IPS-NIHi11 (cell line): ENCODE measurements around the gene CENPE.

Experiments
- DNase-seq: peaks from one replicate; pipeline ENCODE4 v3.0.0; 2012; ENCODE audit warnings: mixed read lengths, low spot score

CENPE gene

GRCh38 chr4:103123114-103123513, 75.0 kb downstream of the CENPE start:
- no peak for DNase-seq

GRCh38 chr4:103118166-103118565, 80.0 kb downstream of the CENPE start:
- DNase-seq: no peak

DNA sequence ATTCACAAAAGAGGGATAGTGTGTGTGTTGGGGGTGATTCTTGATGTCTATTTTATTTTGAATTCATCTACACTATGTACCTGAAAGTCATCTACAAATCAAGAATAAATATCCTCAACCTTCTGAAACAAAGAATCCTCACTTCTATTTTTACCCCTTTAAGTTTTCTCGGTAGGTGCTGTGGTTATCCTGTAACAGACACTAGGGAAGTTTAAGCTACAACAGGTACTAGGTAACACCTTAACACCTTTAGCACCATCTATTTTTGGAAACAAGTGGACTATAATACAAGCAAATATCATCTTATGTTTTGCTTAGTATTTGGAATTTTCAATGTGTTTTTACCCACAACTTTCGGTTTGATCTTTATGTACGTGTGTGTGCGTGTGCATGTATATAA, 86.5 kb downstream of the CENPE start:
- no peak for DNase-seq

DNA sequence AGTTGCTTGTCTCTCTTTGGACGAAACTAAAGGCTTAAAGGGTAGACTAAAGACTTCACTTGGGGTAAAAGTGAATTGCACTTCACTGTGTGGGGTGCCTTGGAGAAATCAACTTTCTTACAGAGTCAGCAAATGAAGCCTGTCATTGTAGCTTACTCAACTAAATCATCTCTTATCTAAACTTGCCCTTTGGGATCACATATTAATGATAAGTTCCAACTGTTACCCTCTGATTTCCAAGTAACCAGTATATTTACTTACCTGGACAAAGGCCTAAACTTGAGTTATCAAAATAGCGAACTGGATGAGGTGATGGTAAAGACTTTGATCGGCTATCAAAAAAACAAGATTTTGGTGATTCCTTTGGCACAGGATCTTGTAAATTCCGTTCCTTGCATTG, 89.6 kb downstream of the CENPE start:
- DNase-seq: no peak

DNA sequence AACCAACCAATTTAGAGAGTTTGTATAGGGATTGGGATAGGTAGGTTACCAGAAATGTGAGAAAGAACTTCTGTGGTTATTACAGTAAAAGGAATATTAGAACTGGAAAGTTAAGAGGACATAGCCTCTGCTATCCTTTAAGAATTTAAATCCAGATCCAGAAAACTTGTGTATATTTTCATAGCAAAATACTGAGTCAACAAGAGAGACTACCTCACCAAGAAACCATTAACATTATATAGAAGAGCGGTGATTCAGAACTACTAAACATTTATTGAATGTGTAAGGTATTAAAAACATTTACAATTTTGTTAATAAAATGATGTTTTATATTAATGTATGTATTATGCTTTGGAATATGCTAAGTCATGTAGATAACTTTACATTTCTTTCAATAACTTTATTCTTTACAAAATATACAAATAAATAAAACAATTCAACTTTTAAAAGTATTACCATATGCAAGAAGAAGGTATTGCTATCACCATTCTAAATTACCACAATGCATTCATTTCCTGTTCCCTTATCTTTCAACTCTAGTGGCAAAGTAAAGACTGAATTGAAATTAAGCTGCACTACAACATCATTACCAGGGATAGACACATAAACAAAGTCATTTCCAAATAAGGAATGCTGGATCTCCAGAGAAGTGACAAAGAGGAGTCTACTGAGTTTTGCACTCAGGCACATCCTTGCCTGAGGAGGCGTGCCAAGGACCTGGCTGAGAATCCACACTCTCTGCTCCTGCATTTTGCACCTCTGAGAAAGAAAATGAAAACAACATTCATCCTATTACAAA, 92.4 kb downstream of the CENPE start:
- no peak for DNase-seq

GRCh38 chr4:103104886-103105285, 93.3 kb downstream of the CENPE start:
- DNase-seq: no peak

DNA sequence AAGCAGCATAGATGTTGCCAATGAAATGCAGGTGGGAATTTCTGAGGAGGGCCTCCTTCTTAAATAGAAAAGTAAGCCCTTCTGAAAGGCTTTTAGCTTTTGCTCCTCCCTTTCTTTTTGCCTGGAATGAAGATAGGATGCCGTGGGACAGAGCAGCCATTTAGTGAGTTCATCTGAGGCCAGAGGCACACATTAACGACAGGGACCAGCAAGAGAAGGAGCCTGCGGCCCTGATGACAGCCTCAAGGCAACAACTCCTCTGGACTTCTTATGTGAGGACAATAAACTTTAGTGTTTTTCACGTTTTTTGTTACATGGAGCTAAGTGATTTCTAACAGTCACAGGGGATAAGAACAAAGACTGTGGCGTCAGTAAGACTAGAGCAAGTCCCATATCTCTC, 97.5 kb downstream of the CENPE start:
- no peak for DNase-seq

DNA sequence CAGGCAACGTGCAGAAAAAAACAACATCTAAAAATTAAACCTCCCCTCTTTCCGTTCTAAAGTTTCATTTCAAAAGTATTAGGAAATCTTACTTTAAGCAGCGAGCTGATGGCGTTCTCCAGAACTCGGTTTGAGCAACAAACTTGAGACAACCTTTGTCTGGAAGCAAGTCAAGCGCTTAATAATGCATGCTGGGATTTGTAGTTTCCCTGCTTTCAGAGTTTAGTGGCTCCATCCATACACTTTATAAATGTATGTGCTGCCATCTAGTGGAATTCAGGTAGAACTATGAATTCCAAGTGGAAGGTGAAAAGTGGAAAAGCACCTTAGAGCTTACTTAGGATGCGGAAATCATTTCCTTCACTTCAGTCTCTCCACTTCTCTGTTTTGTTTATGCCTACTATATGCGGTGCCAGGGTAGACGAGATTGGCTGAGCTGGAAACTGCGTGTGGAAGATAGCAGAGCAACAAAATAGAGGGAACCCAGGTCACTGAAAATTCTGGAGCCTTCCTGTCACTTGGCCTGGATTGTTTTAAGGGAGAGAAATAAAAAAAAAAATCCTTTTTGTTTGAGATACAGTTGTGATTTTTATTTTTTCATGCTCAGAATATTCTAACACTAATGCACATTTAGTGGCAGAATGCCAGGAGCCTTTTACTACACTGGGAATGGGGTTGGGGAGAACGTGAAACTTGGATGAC, 98.3 kb downstream of the CENPE start, which contains the start of gene BDH2:
Gene BDH2 (minus strand): TSS at position 144 of the 702 bp plus-strand sequence. CDS start 3,580 bp downstream, outside the sequence.
- DNase-seq: peak; percentile 89

GRCh38 chr4:103098756-103099440, 99.2 kb downstream of the CENPE start:
- DNase-seq: no peak

GRCh38 chr4:103098341-103098740, 99.8 kb downstream of the CENPE start:
- no peak for DNase-seq

- DNase-seq: no peak
Measured at GRCh38 chr4:103097112-103097511, 101.0 kb downstream of the CENPE start.

DNA sequence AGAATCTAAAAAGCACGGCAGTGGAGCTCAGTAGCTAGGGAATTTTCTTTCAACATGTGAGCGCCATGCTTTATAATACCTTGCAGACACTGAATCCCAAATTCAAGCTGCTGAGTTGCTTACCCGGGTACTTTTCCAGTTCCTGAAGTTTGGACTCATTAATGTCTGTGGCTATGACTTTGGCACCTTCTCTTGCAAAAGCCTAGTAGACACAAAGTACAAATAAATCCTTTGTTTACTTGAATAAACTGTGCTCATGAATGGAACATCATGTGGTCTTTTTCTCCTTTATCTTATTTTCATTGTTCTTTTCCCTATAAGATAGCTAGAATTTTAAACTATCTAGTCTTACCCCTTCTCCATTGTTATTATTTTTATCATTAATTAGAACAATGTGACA, 103.1 kb downstream of the CENPE start:
- DNase-seq: no peak

DNA sequence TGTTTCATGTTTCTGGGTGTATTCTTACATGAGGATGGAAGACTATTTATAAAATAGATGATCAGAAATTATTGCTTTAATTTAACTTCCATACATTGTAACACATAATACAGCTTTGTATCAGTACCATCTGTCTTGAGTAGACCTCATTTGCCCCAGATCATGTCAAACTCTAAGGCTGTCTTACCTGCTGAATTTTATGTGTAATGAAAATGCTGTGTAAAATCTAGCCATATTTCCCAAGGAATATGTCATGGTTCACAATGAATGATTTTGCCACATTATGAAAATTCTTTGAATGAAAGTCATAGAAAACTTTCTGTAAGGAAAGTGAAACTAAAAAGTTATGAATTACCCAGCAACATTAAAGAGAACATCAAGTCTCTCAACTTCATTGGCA, 105.9 kb downstream of the CENPE start:
- no peak for DNase-seq

DNA sequence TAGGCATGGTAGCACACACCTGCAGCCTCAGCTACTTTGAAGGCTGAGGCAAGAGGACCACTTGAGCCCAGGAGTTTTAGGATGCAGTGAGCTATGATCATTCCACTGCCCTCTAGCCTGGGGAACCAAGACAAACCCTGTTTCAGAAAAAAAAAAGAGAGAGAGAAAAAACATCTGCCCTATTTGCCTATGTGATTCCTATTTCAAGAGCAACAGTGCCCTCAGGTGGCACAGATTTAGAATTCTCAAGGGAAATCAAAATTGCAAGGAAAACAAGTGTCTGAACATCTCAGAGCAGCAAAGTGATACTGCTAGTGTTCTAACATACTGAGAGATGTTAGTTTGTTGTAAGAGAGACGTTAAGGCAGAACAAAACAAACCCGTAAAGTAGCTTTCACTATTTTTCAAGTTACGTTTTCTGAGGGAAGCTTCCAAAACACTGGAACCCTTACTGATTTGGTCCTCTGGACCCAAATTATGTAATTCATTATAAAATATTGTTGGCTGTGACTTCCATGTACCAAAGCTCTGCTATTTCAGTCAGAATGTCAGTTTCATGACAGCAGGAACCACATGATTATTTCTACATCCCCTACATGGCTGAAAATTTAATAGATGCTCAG, 106.4 kb downstream of the CENPE start:
- DNase-seq: no peak

GRCh38 chr4:103089481-103089880, 108.7 kb downstream of the CENPE start:
- DNase-seq: no peak

- no peak for DNase-seq
Measured at GRCh38 chr4:103086551-103086950, 111.6 kb downstream of the CENPE start.

- no peak for DNase-seq
Measured at GRCh38 chr4:103085555-103086196, 112.5 kb downstream of the CENPE start.

DNA sequence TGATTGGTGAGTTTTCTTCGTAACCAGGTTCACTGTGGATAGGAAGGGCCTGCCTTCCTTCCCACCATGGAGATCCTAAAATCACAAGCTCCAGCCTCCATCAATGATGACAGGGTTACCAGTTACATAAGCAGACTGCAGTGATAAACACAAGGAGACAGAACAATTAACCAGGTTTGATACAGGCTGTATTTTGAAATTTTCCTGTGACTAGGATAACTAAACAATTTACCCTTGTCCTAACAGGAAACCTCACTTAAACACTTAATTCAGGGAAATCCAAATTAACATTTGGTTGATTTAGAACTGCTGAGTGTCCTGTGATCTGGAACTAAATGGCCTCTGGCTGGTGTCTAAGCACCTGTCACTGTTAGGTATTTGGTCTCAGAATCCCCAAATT, 118.5 kb downstream of the CENPE start:
- no peak for DNase-seq

- no peak for DNase-seq
Measured at GRCh38 chr4:103076747-103077347, 121.3 kb downstream of the CENPE start, which contains the start of gene SLC9B2. Gene SLC9B2, minus strand, starts transcription at chr4:103076761. Its CDS starts 9,211 bp downstream, at chr4:103067550.

GRCh38 chr4:103075894-103076746, 122.0 kb downstream of the CENPE start:
- peak; percentile 81 for DNase-seq
